CD14-positive monocyte (primary cell): Measurements from ENCODE around the gene MOGAT2. TPM values are rescaled to one million over a fixed set of nuclear protein-coding genes. Genes with fewer than 3 reads are reported as not detected.

Experiments used
- DNase-seq, 3 donors: peaks; one replicate each; pipeline ENCODE4 v3.0.0-alpha.2; 2011 to 2022
- H2AFZ ChIP-seq: 2 replicates; pipeline ENCODE4 v1.6.0; 2012; ENCODE audit warnings: mild to moderate bottlenecking, low read depth, low read length, inconsistent platforms; ENCODE audit not compliant: insufficient read depth, poor library complexity, severe bottlenecking
- H3K27ac ChIP-seq, 2 donors: 1 replicate in 1 of 2; 2 replicates in 1 of 2; pipeline ENCODE4 v1.5.1; 2012 to 2013; ENCODE audit warnings: low read length in 2 of 2, control low read depth in 1 of 2, inconsistent platforms in 1 of 2, low read depth in 1 of 2, mild to moderate bottlenecking in 1 of 2
- H3K27me3 ChIP-seq, 2 donors: one replicate each; pipeline versions ENCODE4 v1.6.0 to v1.6.1; 2011 to 2013; ENCODE audit warnings: low read length in 2 of 2; ENCODE audit not compliant: control insufficient read depth in 2 of 2, insufficient read depth in 2 of 2
- H3K36me3 ChIP-seq, 2 donors: replicated peaks in 1 of 2; 1 replicate in 1 of 2; 2 replicates in 1 of 2; pipeline versions ENCODE4 v1.5.1 to v1.6.1; 2012 to 2013; ENCODE audit warnings: low read length in 2 of 2, control low read depth in 1 of 2, inconsistent platforms in 1 of 2, mild to moderate bottlenecking in 1 of 2; ENCODE audit not compliant: insufficient read depth in 2 of 2, control insufficient read depth in 1 of 2
- H3K4me1 ChIP-seq, 2 donors: 1 replicate in 1 of 2; 2 replicates in 1 of 2; pipeline versions ENCODE4 v1.5.1 to v1.6.1; 2012 to 2013; ENCODE audit warnings: low read length in 2 of 2, control low read depth in 1 of 2, inconsistent platforms in 1 of 2, mild to moderate bottlenecking in 1 of 2, moderate library complexity in 1 of 2; ENCODE audit not compliant: insufficient read depth in 2 of 2, control insufficient read depth in 1 of 2
- H3K4me2 ChIP-seq: replicated peaks from 2 replicates; pipeline ENCODE3; 2012; ENCODE audit warnings: low read length, moderate library complexity, mild to moderate bottlenecking; ENCODE audit not compliant: poor library complexity, severe bottlenecking; ENCODE audit errors: extremely low read depth
- H3K4me3 ChIP-seq, 3 experiments: fragments of 200-600 bp in 1 of 3; sonication (generic) in 1 of 3; replicated peaks in 1 of 3; 1 replicate in 2 of 3; 2 replicates in 1 of 3; pipeline ENCODE4 v1.5.1; 2011 to 2013; ENCODE audit warnings: low read length in 3 of 3, mild to moderate bottlenecking in 3 of 3, control low read depth in 2 of 3, low read depth in 2 of 3, inconsistent platforms in 1 of 3, moderate library complexity in 1 of 3
- H3K79me2 ChIP-seq: 2 replicates; pipeline ENCODE4 v1.6.0; 2012; ENCODE audit warnings: mild to moderate bottlenecking, control low read depth, inconsistent platforms, low read length, moderate library complexity; ENCODE audit not compliant: insufficient read depth
- H3K9ac ChIP-seq: 2 replicates; pipeline ENCODE4 v1.6.0; 2017; ENCODE audit warnings: low read length, mild to moderate bottlenecking; ENCODE audit not compliant: insufficient read depth, poor library complexity, severe bottlenecking
- H3K9me3 ChIP-seq, 2 donors: replicated peaks in 1 of 2; 1 replicate in 1 of 2; 2 replicates in 1 of 2; pipeline versions ENCODE4 v1.5.1 to v1.6.1; 2012 to 2013; ENCODE audit warnings: low read length in 2 of 2, control low read depth in 1 of 2; ENCODE audit not compliant: control insufficient read depth in 1 of 2, insufficient read depth in 1 of 2
- H4K20me1 ChIP-seq: 2 replicates; pipeline ENCODE4 v1.6.0; 2012; ENCODE audit warnings: mild to moderate bottlenecking, low read length, control low read depth, moderate library complexity; ENCODE audit not compliant: insufficient read depth
- H3K27ac Mint-ChIP-seq, 7 donors: one replicate each; pipeline ENCODE4 v1.8.0; 2020; ENCODE audit warnings: mild to moderate bottlenecking in 7 of 7, mixed read lengths in 7 of 7, moderate library complexity in 6 of 7, inconsistent platforms in 2 of 7
- H3K27me3 Mint-ChIP-seq, 3 donors: one replicate each; pipeline ENCODE4 v1.8.0; 2021 to 2022; ENCODE audit warnings: low read depth in 3 of 3, mild to moderate bottlenecking in 3 of 3, mixed read lengths in 3 of 3, moderate library complexity in 3 of 3, inconsistent platforms in 1 of 3
- H3K36me3 Mint-ChIP-seq, 2 donors: one replicate each; pipeline ENCODE4 v1.8.0; 2020; ENCODE audit warnings: mixed read lengths in 2 of 2, inconsistent platforms in 1 of 2, mild to moderate bottlenecking in 1 of 2
- H3K4me1 Mint-ChIP-seq: one replicate; pipeline ENCODE4 v1.8.0; 2020; ENCODE audit warnings: mild to moderate bottlenecking, mixed read lengths
- H3K4me3 Mint-ChIP-seq, 2 donors: one replicate each; pipeline ENCODE4 v1.8.0; 2020; ENCODE audit warnings: mild to moderate bottlenecking in 2 of 2, mixed read lengths in 2 of 2, moderate library complexity in 1 of 2
- H3K9me3 Mint-ChIP-seq, 7 donors: one replicate each; pipeline ENCODE4 v1.8.0; 2020 to 2022; ENCODE audit warnings: mixed read lengths in 7 of 7, mild to moderate bottlenecking in 6 of 7, moderate library complexity in 6 of 7, inconsistent platforms in 2 of 7
- WGBS: methylation state at CpG from one replicate; pipeline ENCODE4 v1.1.5; 2013; ENCODE audit warnings: missing lambda C conversion rate; ENCODE audit not compliant: insufficient coverage; 5-methylcytosine and 5-hydroxymethylcytosine counted together
- intact Hi-C, 2 donors: fragments of 100-400 bp; cut with micrococcal nuclease; formaldehyde crosslinking; loops; one replicate each; pipeline versions ENCODE4 v1.15.0 to v1.15.1; 2023
- polyA plus RNA-seq, 3 donors: library from polyadenylated mRNA; depleted of rRNA in 1 of 3; unstranded in 2 of 3; stranded (reverse) in 1 of 3; fragments of 300-500 nt in 2 of 3; fragments of >200 nt in 1 of 3; fragmentation: Illumina TruSeq in 2 of 3; gene quantifications; 1 replicate in 2 of 3; 2 replicates in 1 of 3; pipeline ENCODE4 v1.2.3, GENCODE V29; 2012 to 2021
- TF ChIP-seq, protein P1 (sequence below): fragments of 200-600 bp; IDR thresholded peaks from one replicate; pipeline ENCODE4 v1.8.0; 2022; ENCODE audit warnings: antibody characterized with exemption, mild to moderate bottlenecking

The MOGAT2 gene
- polyA plus RNA-seq, 3 donors, result not detected

- no peaks in the 10 kb centered on the region for H3K36me3 Mint-ChIP-seq
- Histone ChIP-seq H3K4me2 (no peak overlapping the region), H2AFZ (no peak overlapping the region), H3K27me3 (no peaks in the 10 kb centered on the region), H3K4me1 (no peaks in the 10 kb centered on the region), H3K79me2 (no peaks in the 10 kb centered on the region), H4K20me1 (no peaks in the 10 kb centered on the region), H3K36me3 (no peaks in the 10 kb centered on the region), H3K9me3 (no peaks in the 10 kb centered on the region), H3K9ac (no peak overlapping the region), H3K4me3 (no peak overlapping the region), H3K27ac (no peak overlapping the region)
- H3K4me1 Mint-ChIP-seq, result no peaks in the 10 kb centered on the region
- H3K27ac Mint-ChIP-seq, result no peak overlapping the region
- H3K27me3 Mint-ChIP-seq, result peaks cover 2 to 7% (median 4%) of the 10 kb centered on the region in 3 donors
- no peak overlapping the region for H3K4me3 Mint-ChIP-seq
- intact Hi-C loops, result loop anchor here in 1 of 2 donors (10.0 kb wide), 1 partner anchor 50 kb away; no protein-coding TSS in a partner anchor
- TF ChIP-seq, protein P1, sequence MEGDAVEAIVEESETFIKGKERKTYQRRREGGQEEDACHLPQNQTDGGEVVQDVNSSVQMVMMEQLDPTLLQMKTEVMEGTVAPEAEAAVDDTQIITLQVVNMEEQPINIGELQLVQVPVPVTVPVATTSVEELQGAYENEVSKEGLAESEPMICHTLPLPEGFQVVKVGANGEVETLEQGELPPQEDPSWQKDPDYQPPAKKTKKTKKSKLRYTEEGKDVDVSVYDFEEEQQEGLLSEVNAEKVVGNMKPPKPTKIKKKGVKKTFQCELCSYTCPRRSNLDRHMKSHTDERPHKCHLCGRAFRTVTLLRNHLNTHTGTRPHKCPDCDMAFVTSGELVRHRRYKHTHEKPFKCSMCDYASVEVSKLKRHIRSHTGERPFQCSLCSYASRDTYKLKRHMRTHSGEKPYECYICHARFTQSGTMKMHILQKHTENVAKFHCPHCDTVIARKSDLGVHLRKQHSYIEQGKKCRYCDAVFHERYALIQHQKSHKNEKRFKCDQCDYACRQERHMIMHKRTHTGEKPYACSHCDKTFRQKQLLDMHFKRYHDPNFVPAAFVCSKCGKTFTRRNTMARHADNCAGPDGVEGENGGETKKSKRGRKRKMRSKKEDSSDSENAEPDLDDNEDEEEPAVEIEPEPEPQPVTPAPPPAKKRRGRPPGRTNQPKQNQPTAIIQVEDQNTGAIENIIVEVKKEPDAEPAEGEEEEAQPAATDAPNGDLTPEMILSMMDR, result no peak
- no peak for DNase-seq
- 100% methylated on average over 4 of the region's 5 CpGs for WGBS
- H3K9me3 Mint-ChIP-seq, result peaks cover 0 to 2% (median 0%) of the 10 kb centered on the region in 7 donors
Observed at GRCh38 chr11:75734491-75735180, 17.0 kb downstream of the MOGAT2 start.

- intact Hi-C loops, result loop anchor here in 1 of 2 donors (10.0 kb wide), 1 partner anchor 49 kb away; no protein-coding TSS in a partner anchor
- no peaks in the 10 kb centered on the region for H3K4me1 ChIP-seq
- H3K9me3 ChIP-seq, result no peaks in the 10 kb centered on the region
- H3K36me3 ChIP-seq, result no peaks in the 10 kb centered on the region
- no peak overlapping the region for H3K4me2 ChIP-seq
- H3K79me2 ChIP-seq, result no peaks in the 10 kb centered on the region
- no peaks in the 10 kb centered on the region for H3K36me3 Mint-ChIP-seq
- H3K9ac ChIP-seq, result no peak overlapping the region
- H3K27me3 Mint-ChIP-seq, result peaks cover 2 to 9% (median 4%) of the 10 kb centered on the region in 3 donors
- H3K4me3 Mint-ChIP-seq, result no peak overlapping the region
- no peak for DNase-seq
- H3K9me3 Mint-ChIP-seq, result peaks cover 0 to 2% (median 0%) of the 10 kb centered on the region in 7 donors
- H4K20me1 ChIP-seq, result no peaks in the 10 kb centered on the region
- no peaks in the 10 kb centered on the region for H3K4me1 Mint-ChIP-seq
- H3K27me3 ChIP-seq, result no peaks in the 10 kb centered on the region
- WGBS, result 100% methylated on average over 4 of the region's 4 CpGs
- H2AFZ ChIP-seq, result no peak overlapping the region
- TF ChIP-seq, protein P1, result no peak
- no peak overlapping the region for H3K27ac ChIP-seq
- H3K27ac Mint-ChIP-seq, result no peak overlapping the region
- no peak overlapping the region for H3K4me3 ChIP-seq
Observed at GRCh38 chr11:75735181-75735845, 17.7 kb downstream of the MOGAT2 start.
